ENCODE results near the gene AGPAT3. TPM values are rescaled to one million over a fixed set of nuclear protein-coding genes. Genes with fewer than 3 reads are reported as not detected.
A peak's percentile ranks its signal among the peaks of the same experiment; 100 is the strongest.

The AGPAT3 gene
- total RNA-seq, 1 donor = 47.4 TPM

GRCh38 chr21:43938751-43939442 is 73.9 kb downstream of the AGPAT3 start:
- no peaks in the 10 kb centered on the region for H3K36me3 ChIP-seq (ENCODE audit: insufficient read depth, low read length)
- peak; percentile 99 for DNase-seq (ENCODE audit: insufficient read length, low spot score, missing footprints)
- H2AFZ ChIP-seq (ENCODE audit: low read length) = no peak overlapping the region

GRCh38 chr21:43939443-43940328 is 74.7 kb downstream of the AGPAT3 start:
- no peaks in the 10 kb centered on the region for H3K36me3 ChIP-seq (ENCODE audit: insufficient read depth, low read length)

More at GRCh38 chr21:43938751-43939442, 73.9 kb downstream of the AGPAT3 start:
- H3K79me2 ChIP-seq (ENCODE audit: insufficient read depth, low read length) = peaks cover 37% of the 10 kb centered on the region
- peak overlapping the region; percentile 78 for H3K4me2 ChIP-seq (ENCODE audit: insufficient read depth, low read length)
- H3K27ac ChIP-seq (ENCODE audit: low read depth, low read length) = peak overlapping the region; percentile 51
- H4K20me1 ChIP-seq (ENCODE audit: insufficient read depth, low read length) = peaks cover 39% of the 10 kb centered on the region
- peak overlapping the region; percentile 67 for H3K4me3 ChIP-seq (ENCODE audit: insufficient read depth, low read length)
- TF ChIP-seq, protein P1, sequence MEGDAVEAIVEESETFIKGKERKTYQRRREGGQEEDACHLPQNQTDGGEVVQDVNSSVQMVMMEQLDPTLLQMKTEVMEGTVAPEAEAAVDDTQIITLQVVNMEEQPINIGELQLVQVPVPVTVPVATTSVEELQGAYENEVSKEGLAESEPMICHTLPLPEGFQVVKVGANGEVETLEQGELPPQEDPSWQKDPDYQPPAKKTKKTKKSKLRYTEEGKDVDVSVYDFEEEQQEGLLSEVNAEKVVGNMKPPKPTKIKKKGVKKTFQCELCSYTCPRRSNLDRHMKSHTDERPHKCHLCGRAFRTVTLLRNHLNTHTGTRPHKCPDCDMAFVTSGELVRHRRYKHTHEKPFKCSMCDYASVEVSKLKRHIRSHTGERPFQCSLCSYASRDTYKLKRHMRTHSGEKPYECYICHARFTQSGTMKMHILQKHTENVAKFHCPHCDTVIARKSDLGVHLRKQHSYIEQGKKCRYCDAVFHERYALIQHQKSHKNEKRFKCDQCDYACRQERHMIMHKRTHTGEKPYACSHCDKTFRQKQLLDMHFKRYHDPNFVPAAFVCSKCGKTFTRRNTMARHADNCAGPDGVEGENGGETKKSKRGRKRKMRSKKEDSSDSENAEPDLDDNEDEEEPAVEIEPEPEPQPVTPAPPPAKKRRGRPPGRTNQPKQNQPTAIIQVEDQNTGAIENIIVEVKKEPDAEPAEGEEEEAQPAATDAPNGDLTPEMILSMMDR (IDR thresholded peaks at IDR 0.05; ENCODE audit: extremely low read depth, low read depth, low read length) = peak; percentile 94
- H3K9me3 ChIP-seq (ENCODE audit: low read depth, low read length) = no peaks in the 10 kb centered on the region
- no peaks in the 10 kb centered on the region for H3K4me1 ChIP-seq (ENCODE audit: insufficient read depth, low read length)
- H3K27me3 ChIP-seq (ENCODE audit: insufficient read depth, low read length) = no peaks in the 10 kb centered on the region

DNA sequence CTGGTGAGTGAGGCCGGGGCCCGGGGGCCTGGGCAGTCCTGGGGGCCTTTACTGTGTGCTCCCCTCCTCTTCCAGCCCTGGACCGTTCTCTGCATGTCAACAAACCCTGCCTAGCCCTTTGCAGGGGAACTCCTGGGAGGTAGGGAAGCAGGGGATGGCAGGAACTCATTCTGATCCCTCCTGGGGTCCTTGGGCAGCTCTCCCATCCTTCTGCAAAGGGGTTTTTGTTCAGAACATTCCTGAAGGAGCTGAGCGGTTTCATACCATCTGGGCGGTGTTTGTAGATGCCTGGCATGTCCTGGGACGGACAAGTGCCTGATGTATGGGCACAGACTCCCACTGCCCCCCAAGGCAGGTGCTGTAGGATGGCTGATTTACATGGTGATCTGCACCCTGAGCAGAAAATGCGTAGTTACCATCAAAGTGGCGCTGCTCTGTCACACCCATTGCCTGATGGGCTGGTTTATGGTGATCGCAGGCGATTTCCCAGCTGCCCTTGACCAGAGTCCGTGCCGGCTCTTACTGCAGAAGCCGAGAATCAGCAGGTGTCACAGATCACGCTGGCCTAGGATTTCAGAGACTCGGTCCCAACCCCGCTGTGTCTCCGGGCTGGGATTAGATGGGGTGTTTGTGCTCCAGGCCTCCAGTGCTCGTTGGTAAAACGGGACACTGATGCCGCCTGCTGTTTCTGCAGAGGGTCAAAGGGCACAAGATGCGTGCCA is 75.5 kb downstream of the AGPAT3 start:
- Histone ChIP-seq H3K27me3 (ENCODE audit: insufficient read depth, low read length) (no peaks in the 10 kb centered on the region), H3K36me3 (ENCODE audit: insufficient read depth, low read length) (no peaks in the 10 kb centered on the region), H2AFZ (ENCODE audit: low read length) (no peak overlapping the region), H3K4me2 (ENCODE audit: insufficient read depth, low read length) (no peak overlapping the region), H3K4me1 (ENCODE audit: insufficient read depth, low read length) (no peaks in the 10 kb centered on the region), H3K9me3 (ENCODE audit: low read depth, low read length) (no peaks in the 10 kb centered on the region), H3K79me2 (ENCODE audit: insufficient read depth, low read length) (peaks cover 34% of the 10 kb centered on the region), H3K27ac (ENCODE audit: low read depth, low read length) (no peak overlapping the region), H3K4me3 (ENCODE audit: insufficient read depth, low read length) (no peak overlapping the region), H4K20me1 (ENCODE audit: insufficient read depth, low read length) (peaks cover 51% of the 10 kb centered on the region)
- TF ChIP-seq, protein P1 (IDR thresholded peaks at IDR 0.05; ENCODE audit: extremely low read depth, low read depth, low read length) = no peak
- DNase-seq (ENCODE audit: insufficient read length, low spot score, missing footprints) = no peak

More at GRCh38 chr21:43939443-43940328, 74.7 kb downstream of the AGPAT3 start:
- no peak overlapping the region for H3K4me3 ChIP-seq (ENCODE audit: insufficient read depth, low read length)
- H3K9me3 ChIP-seq (ENCODE audit: low read depth, low read length) = no peaks in the 10 kb centered on the region
- peak overlapping the region; percentile 78 for H3K4me2 ChIP-seq (ENCODE audit: insufficient read depth, low read length)
- H3K4me1 ChIP-seq (ENCODE audit: insufficient read depth, low read length) = no peaks in the 10 kb centered on the region
- H3K27me3 ChIP-seq (ENCODE audit: insufficient read depth, low read length) = no peaks in the 10 kb centered on the region
- DNase-seq (ENCODE audit: insufficient read length, low spot score, missing footprints) = no peak
- TF ChIP-seq, protein P1 (IDR thresholded peaks at IDR 0.05; ENCODE audit: extremely low read depth, low read depth, low read length) = no peak
- peaks cover 34% of the 10 kb centered on the region for H3K79me2 ChIP-seq (ENCODE audit: insufficient read depth, low read length)
- no peak overlapping the region for H3K27ac ChIP-seq (ENCODE audit: low read depth, low read length)
- H4K20me1 ChIP-seq (ENCODE audit: insufficient read depth, low read length) = peaks cover 46% of the 10 kb centered on the region
- no peak overlapping the region for H2AFZ ChIP-seq (ENCODE audit: low read length)

Data from osteoblast (primary cell).